Peyer's patch (tissue), 4 donors: ENCODE measurements around the gene ATP5PO. TPM values are rescaled to one million over a fixed set of nuclear protein-coding genes. Genes with fewer than 3 reads are reported as not detected.

Experiments
- DNase-seq, 3 donors: peaks; one replicate each; pipeline ENCODE4 v3.0.0-alpha.2; 2017 to 2019
- H3K27ac ChIP-seq, 4 donors: fragments of 200-600 bp; sonication (generic); one replicate each; pipeline ENCODE4 v1.5.1; 2016 to 2019
- H3K27me3 ChIP-seq, 2 donors: fragments of 200-600 bp; sonication (generic); one replicate each; pipeline ENCODE4 v1.5.1; 2019
- H3K36me3 ChIP-seq, 3 donors: fragments of 200-600 bp; sonication (generic); one replicate each; pipeline ENCODE4 v1.5.1; 2016 to 2019
- H3K4me1 ChIP-seq, 4 donors: fragments of 200-600 bp; sonication (generic); one replicate each; pipeline ENCODE4 v1.5.1; 2016 to 2019
- H3K4me3 ChIP-seq, 4 donors: fragments of 200-600 bp; sonication (generic); 1 replicate in 3 of 4; 2 replicates in 1 of 4; pipeline ENCODE4 v1.5.1; 2016 to 2019; ENCODE audit warnings: mild to moderate bottlenecking in 1 of 4
- H3K9me3 ChIP-seq, 4 donors: fragments of 200-600 bp; sonication (generic); one replicate each; pipeline ENCODE4 v1.5.1; 2016 to 2019; ENCODE audit warnings: mild to moderate bottlenecking in 1 of 4
- CTCF ChIP-seq, 6 experiments: fragments of 450-650 bp in 4 of 6; fragments of 200-600 bp in 2 of 6; sonication (generic) in 1 of 6; IDR thresholded peaks; one replicate each; pipeline ENCODE4 v1.5.1; 2017 to 2019; ENCODE audit warnings: antibody characterized with exemption in 6 of 6, mild to moderate bottlenecking in 3 of 6, moderate library complexity in 1 of 6
- POLR2A ChIP-seq, 2 donors: fragments of 450-650 bp; IDR thresholded peaks; one replicate each; pipeline ENCODE4 v1.5.1; 2017; ENCODE audit warnings: antibody characterized with exemption in 2 of 2, mild to moderate bottlenecking in 2 of 2, moderate library complexity in 2 of 2
- total RNA-seq, 4 donors: library from RNA; depleted of rRNA; stranded (reverse); fragments of >200 nt; gene quantifications; one replicate each; pipeline ENCODE4 v1.1.0, GENCODE V29; 2016

ATP5PO gene
- total RNA-seq, 4 donors from 2014 or later, result 178 to 291 (median 203) TPM

- Histone ChIP-seq H3K27ac (no peak overlapping the region), H3K27me3 (no peaks in the 10 kb centered on the region), H3K36me3 (no peaks in the 10 kb centered on the region), H3K4me1 (peaks cover 0 to 14% (median 6%) of the 10 kb centered on the region in 4 donors), H3K4me3 (no peak overlapping the region), H3K9me3 (no peaks in the 10 kb centered on the region)
- DNase-seq, result no peak
- no peak for TF ChIP-seq CTCF (IDR thresholded peaks at IDR 0.05)
- TF ChIP-seq POLR2A (IDR thresholded peaks at IDR 0.05), result no peak
Measured at GRCh38 chr21:33943293-33943692, 27.7 kb upstream of the ATP5PO start.

DNA sequence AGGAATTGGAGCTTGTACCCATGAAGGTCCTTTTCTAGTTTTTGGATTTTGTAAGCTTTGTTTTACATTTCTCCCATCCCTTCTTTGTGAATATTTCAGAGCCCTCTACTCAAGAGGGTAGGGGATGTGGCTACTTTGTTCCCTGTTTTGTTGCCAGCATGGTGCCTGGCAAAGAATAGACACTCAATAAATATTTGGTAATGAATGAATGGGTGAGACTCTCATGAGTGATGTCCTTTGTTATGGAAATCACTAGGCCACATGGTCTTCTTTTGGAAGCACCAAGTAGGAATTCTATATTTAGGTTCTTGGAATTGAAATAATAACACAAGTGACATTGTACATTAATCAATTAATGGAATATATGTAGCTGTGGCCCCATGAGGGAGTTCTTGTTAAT, 26.8 kb upstream of the ATP5PO start:
- no peak for DNase-seq
- no peak overlapping the region for H3K4me3 ChIP-seq
- H3K27me3 ChIP-seq, result no peaks in the 10 kb centered on the region
- no peak overlapping the region for H3K27ac ChIP-seq
- TF ChIP-seq POLR2A (IDR thresholded peaks at IDR 0.05) (no peak), CTCF (IDR thresholded peaks at IDR 0.05) (no peak)
- H3K4me1 ChIP-seq, result peaks cover 0 to 9% (median 3%) of the 10 kb centered on the region in 4 donors
- no peaks in the 10 kb centered on the region for H3K9me3 ChIP-seq
- H3K36me3 ChIP-seq, result no peaks in the 10 kb centered on the region

DNA sequence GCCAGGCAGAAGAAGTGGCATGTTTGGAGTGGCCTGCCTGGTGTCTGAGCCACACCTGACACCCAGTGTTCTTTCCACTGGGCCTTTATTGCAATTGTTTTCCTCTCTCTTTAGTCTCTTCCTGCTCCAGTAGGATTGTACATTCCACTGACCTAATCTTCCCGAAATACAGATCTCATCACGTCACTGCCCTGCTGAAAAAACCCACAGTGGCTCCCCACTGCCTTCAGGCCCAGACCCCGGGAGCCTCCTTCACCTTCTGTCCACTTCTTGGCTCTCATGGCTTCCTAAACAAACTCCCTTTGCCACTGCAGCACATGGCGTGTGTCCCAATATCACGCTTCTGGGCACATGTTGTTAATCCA, 25.3 kb upstream of the ATP5PO start:
- Histone ChIP-seq H3K27me3 (no peaks in the 10 kb centered on the region), H3K27ac (peak overlapping the region in 2 of 4 donors; percentile 30 to 39), H3K4me3 (no peak overlapping the region), H3K9me3 (no peaks in the 10 kb centered on the region), H3K4me1 (no peaks in the 10 kb centered on the region), H3K36me3 (no peaks in the 10 kb centered on the region)
- TF ChIP-seq CTCF (IDR thresholded peaks at IDR 0.05) (no peak), POLR2A (IDR thresholded peaks at IDR 0.05) (no peak)
- no peak for DNase-seq

GRCh38 chr21:33940164-33940880, 24.7 kb upstream of the ATP5PO start:
- no peaks in the 10 kb centered on the region for H3K27me3 ChIP-seq
- no peaks in the 10 kb centered on the region for H3K36me3 ChIP-seq
- no peak for DNase-seq
- peak overlapping the region in 2 of 4 donors; percentile 30 to 39 for H3K27ac ChIP-seq
- no peaks in the 10 kb centered on the region for H3K4me1 ChIP-seq
- no peaks in the 10 kb centered on the region for H3K9me3 ChIP-seq
- no peak overlapping the region for H3K4me3 ChIP-seq
- TF ChIP-seq CTCF (IDR thresholded peaks at IDR 0.05) (no peak), POLR2A (IDR thresholded peaks at IDR 0.05) (no peak)

DNA sequence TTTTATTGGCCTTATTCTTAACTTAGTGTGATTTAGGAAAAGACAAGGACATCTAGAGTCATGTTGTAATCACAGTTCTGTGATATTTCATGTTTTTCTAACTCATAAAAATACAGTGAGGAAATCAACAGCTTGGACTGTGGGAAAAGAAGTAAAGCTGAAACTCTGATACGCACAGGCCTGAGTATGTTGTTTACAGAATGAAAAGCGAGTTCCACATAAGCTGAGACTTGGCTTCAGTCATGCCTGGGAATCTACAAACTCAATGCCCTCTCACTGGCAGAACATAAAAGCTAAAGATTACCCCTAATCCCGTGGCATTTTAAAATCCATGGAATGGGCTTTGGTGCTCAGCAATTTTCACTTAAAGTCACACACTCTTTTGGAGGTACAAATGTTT, 23.6 kb upstream of the ATP5PO start:
- no peak for DNase-seq

More for the DNA sequence above, 23.6 kb upstream of the ATP5PO start:
- no peaks in the 10 kb centered on the region for H3K36me3 ChIP-seq
- no peak overlapping the region for H3K27ac ChIP-seq
- TF ChIP-seq POLR2A (IDR thresholded peaks at IDR 0.05) (no peak), CTCF (IDR thresholded peaks at IDR 0.05) (no peak)
- H3K4me3 ChIP-seq, result no peak overlapping the region
- no peaks in the 10 kb centered on the region for H3K27me3 ChIP-seq
- no peaks in the 10 kb centered on the region for H3K4me1 ChIP-seq
- no peaks in the 10 kb centered on the region for H3K9me3 ChIP-seq
